ENCODE measurements around the gene TRIM26. TPM values are rescaled to one million over a fixed set of nuclear protein-coding genes. Genes with fewer than 3 reads are reported as not detected.
"Not testable (repeated sequence)": the region's sequence is repeated elsewhere in the genome, so short reads cannot be mapped to it uniquely, and the experiment has no call there.

Gene TRIM26
- total RNA-seq, 2 donors from 2014 or later, result 37.6 to 67.0 TPM

GRCh38 chr6:30145818-30146217, 67.4 kb downstream of the TRIM26 start:
- Mint-ChIP-seq H3K27ac (no peak overlapping the region), H3K36me3 (ENCODE audit: low read depth) (no peaks in the 10 kb centered on the region), H3K9me3 (no peaks in the 10 kb centered on the region), H3K4me3 (no peak overlapping the region), H3K4me1 (no peaks in the 10 kb centered on the region), H3K27me3 (peaks cover 47% of the 10 kb centered on the region)
- no peak for ATAC-seq (replicated peaks)

GRCh38 chr6:30144811-30145210, 68.4 kb downstream of the TRIM26 start:
- Mint-ChIP-seq H3K36me3 (ENCODE audit: low read depth) (no peaks in the 10 kb centered on the region), H3K9me3 (no peaks in the 10 kb centered on the region), H3K27ac (no peak overlapping the region), H3K27me3 (peaks cover 44% of the 10 kb centered on the region), H3K4me1 (no peaks in the 10 kb centered on the region), H3K4me3 (no peak overlapping the region)
- no peak for ATAC-seq (replicated peaks)

DNA sequence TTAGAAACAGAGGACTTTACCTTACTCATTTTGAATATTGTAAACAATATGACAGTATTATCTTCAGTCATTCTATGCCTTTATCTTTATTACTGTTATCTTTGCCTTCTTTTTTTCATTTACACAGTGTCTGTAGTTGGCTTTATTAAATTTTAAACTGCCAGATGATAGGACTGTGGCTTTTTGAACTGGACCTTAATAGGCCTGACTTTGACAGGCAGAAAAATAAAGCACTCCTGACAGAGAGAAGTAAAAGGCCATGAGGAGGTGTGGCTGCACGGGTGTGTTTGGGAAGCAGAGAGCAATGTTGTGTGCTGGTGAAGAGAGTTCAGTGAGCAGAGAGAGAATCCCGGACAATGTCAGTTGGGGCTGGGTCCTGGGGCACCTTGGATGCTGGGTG, 69.4 kb downstream of the TRIM26 start:
- Mint-ChIP-seq H3K4me1 (no peaks in the 10 kb centered on the region), H3K4me3 (no peak overlapping the region), H3K27me3 (peaks cover 44% of the 10 kb centered on the region), H3K36me3 (ENCODE audit: low read depth) (no peaks in the 10 kb centered on the region), H3K27ac (no peak overlapping the region), H3K9me3 (no peaks in the 10 kb centered on the region)
- ATAC-seq (replicated peaks), result no peak

DNA sequence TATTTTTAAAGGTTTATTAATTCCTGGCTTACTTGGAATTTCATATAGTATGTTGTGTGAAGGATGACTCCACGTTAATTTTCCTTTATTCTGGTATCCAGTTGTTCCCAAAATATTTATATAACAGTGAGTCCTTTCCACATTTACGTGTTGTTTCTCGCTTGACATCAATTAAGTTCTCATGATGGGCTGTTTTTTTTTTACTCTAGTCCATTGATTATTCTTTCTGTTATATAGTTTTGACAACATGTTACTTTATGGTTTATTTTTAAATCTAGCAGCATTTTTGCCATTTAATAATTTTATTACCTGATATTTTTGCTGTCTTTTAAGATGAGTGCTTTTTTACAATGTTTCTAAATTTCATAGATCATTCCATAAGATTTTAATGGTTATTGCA, 70.5 kb downstream of the TRIM26 start:
- no peaks in the 10 kb centered on the region for H3K9me3 Mint-ChIP-seq
- ATAC-seq (replicated peaks), result no peak
- H3K27me3 Mint-ChIP-seq, result peaks cover 38% of the 10 kb centered on the region
- H3K4me1 Mint-ChIP-seq, result no peaks in the 10 kb centered on the region
- H3K36me3 Mint-ChIP-seq (ENCODE audit: low read depth), result no peaks in the 10 kb centered on the region
- no peak overlapping the region for H3K4me3 Mint-ChIP-seq
- no peak overlapping the region for H3K27ac Mint-ChIP-seq

- H3K9me3 Mint-ChIP-seq; H3K27ac Mint-ChIP-seq; H3K4me1 Mint-ChIP-seq; H3K4me3 Mint-ChIP-seq; H3K36me3 Mint-ChIP-seq (ENCODE audit: low read depth); ATAC-seq (replicated peaks): not testable (repeated sequence)
- peaks cover 35% of the 10 kb centered on the region for H3K27me3 Mint-ChIP-seq
These were observed 73.0 kb downstream of the TRIM26 start for GRCh38 chr6:30140240-30140639.

GRCh38 chr6:30136570-30137286, 76.5 kb downstream of the TRIM26 start:
- H3K4me1 Mint-ChIP-seq, result no peaks in the 10 kb centered on the region
- peak; percentile 37 for ATAC-seq (replicated peaks)
- H3K27me3 Mint-ChIP-seq, result peaks cover 30% of the 10 kb centered on the region
- no peaks in the 10 kb centered on the region for H3K9me3 Mint-ChIP-seq
- H3K4me3 Mint-ChIP-seq, result no peak overlapping the region
- H3K27ac Mint-ChIP-seq, result no peak overlapping the region
- H3K36me3 Mint-ChIP-seq (ENCODE audit: low read depth), result no peaks in the 10 kb centered on the region

DNA sequence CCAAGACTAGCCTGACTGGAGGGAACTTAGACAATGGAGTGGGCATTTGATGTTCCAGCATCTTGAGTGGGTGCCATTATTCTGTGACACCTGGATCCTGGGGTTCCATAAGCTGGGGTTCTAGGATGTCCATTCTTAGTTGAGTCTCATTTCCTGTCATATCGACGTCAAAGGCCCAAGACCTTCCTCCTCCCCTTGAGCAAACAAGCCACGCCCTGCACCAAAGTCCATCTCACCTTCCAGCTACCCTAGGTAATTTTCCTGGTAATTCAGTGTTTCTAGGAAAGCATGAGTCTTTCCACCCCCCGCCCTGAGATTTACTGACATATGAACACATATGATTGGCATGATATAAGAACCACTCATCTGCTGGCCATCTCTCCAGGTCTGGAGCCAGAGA, 77.4 kb downstream of the TRIM26 start, which contains the start of gene TRIM40:
TRIM40 (plus strand) TSS at position 384 of the 400 bp plus-strand sequence. CDS start 897 bp downstream, outside the sequence.
- no peak within 1 kb of the TSS for H3K27ac Mint-ChIP-seq

GRCh38 chr6:30135147-30135546, 78.1 kb downstream of the TRIM26 start:
- Mint-ChIP-seq H3K36me3 (ENCODE audit: low read depth) (no peaks in the 10 kb centered on the region), H3K9me3 (no peaks in the 10 kb centered on the region), H3K4me3 (no peak overlapping the region), H3K4me1 (peaks cover 7% of the 10 kb centered on the region), H3K27ac (no peak overlapping the region), H3K27me3 (peaks cover 31% of the 10 kb centered on the region)
- ATAC-seq (replicated peaks), result no peak

More for the DNA sequence above, 77.4 kb downstream of the TRIM26 start, which contains the start of gene TRIM40:
- Mint-ChIP-seq H3K27me3 (peaks cover 32% of the 10 kb centered on the region), H3K9me3 (no peaks in the 10 kb centered on the region), H3K4me3 (no peak within 1 kb of the TSS), H3K36me3 (ENCODE audit: low read depth) (no peaks in the 10 kb centered on the region), H3K4me1 (peaks cover 6% of the 10 kb centered on the region)
- no peak for ATAC-seq (replicated peaks)

Other genes with a start within 250 kb of the TRIM26 start
- gene POLR1H, start 152.1 kb downstream of the TRIM26 start, total RNA-seq, result 10 to 100 TPM; 39.8 to 59.5 TPM
- 10 to 100 TPM; 50.8 to 69.9 TPM for gene PPP1R11, start 146.2 kb downstream of the TRIM26 start, total RNA-seq
- gene RNF39, start 137.6 kb downstream of the TRIM26 start, total RNA-seq, result not detected
- not detected for gene TRIM31, start 100.3 kb downstream of the TRIM26 start, total RNA-seq
- not detected for gene TRIM40, start 77.3 kb downstream of the TRIM26 start, total RNA-seq
- gene TRIM10, start 52.2 kb downstream of the TRIM26 start, total RNA-seq, result under 1 TPM in 1 of 2 donors, not detected in 1; 0.16 TPM
- not detected for gene TRIM15, start 49.9 kb downstream of the TRIM26 start, total RNA-seq
- 10 to 100 TPM; 12.4 to 16.1 TPM for gene TRIM39, start 113.5 kb upstream of the TRIM26 start, total RNA-seq
- gene RPP21, start 131.8 kb upstream of the TRIM26 start, total RNA-seq, result 10 to 100 TPM; 20.8 to 22.9 TPM

All from activated T-helper 17 cell treated with anti-CD3 and anti-CD28 coated beads, Interleukin-2, amount 50 U/mL, for 72 hours (primary cell).